NK-92 (cell line): ENCODE data around the gene VPS18.

Experiments
- DNase-seq: peaks from one replicate; lab custom pipeline; 2025; ENCODE audit not compliant: unreplicated experiment; lab: John Stamatoyannopoulos, UW

Gene VPS18

DNA sequence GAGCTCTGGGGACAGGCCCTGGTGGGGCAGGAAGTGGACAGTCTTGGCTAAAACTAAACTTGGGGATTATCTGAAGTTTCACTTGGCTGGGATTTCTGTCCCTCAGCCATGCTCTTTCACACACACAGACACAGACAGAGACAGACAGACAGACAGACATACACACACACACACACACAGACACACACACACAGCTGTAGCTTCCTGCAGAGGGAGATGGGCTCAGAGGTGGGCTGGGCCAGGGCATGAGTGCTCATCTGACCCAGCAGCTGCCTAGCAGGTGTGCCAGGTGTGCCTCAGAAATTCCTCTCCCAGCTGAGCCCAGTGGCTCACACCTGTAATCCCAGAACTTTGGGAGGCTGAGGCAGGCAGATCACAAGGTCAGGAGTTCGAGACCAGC is 23.5 kb upstream of the VPS18 start:
- no peak for DNase-seq

DNA sequence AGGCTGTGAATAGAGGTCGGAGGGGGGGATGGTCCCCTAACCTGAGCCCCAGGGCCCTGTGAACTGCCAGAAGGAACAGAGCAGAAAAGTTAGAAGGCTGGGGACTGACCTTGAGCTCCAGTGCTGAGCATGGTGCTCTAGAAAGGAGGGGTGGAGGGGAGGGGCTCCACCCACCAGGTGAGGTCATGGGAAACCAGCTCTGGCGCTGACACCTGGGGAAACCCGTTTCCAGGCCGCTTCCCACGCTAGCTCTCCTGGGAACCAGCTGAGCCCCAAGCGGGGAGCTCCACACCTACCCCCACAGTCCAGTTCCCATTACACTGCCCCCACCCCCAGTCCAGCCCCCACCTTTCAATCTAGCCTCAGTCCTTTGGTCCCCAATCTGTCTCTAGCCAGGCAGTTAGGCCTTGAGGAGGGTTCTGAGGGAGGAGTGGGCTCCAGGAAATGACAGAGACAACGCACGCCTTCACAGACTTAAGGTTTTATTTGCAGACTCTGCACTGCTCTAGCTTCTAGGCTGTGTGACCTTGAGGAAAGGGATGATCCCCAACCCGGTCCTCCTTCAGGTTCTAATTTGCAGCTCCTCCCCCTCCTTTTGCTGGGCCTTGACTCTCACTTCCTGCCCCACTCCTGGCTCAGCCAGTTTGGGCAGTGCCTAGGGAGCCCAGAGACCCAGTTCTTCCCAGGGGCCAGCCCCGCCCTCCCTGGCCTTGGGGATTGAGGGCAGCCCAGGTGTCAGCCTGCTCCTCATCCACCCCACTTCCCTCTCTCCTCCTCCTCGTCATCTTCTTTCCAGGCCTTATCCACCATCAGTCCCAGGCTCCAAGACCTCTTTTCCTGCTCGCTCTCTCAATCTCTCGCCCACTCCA is 22.3 kb upstream of the VPS18 start:
- DNase-seq: no peak

DNA sequence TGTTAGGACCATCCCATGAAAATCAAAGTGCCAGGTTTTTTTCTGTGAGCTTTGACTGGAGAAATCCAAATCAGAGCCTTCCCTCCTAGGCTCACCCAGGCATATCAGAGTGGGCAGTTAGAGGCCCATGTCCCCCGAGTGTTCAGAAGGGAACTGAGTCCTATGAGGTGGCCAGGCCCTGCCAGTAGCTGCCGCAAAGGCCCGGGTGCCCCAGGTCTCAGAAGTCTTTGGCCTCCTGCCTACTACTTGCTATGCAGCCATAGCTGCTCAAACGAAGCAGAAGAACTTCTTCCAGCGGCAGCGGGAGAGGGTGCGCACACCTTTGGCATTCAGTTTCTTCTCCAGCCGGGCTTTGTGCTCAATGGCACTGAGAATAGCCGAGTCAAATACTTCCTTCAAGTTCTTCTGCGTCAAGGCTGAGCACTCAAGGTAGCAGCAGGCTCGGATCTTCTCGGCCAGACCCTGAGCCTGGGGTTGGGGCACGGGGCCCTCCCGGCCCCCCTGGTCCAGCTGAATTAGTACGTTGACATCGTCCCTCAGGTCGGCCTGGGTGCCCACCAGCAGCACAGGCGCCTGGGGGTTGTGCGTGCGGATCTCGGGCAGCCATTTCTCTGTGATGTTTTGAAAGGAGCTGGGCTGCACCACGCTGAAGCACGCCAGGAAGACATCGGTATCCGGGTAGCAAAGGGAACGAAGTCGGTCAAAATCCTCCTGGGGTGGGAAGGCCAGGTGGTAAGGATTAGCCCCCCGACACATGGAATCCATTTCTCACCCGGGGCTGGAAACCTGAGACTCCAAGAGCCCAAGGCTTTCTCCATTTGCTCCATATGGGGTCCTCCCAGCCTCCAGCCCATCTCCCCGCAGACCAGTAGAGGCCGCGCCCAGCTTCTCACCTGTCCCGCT is 21.2 kb upstream of the VPS18 start:
- no peak for DNase-seq

DNA sequence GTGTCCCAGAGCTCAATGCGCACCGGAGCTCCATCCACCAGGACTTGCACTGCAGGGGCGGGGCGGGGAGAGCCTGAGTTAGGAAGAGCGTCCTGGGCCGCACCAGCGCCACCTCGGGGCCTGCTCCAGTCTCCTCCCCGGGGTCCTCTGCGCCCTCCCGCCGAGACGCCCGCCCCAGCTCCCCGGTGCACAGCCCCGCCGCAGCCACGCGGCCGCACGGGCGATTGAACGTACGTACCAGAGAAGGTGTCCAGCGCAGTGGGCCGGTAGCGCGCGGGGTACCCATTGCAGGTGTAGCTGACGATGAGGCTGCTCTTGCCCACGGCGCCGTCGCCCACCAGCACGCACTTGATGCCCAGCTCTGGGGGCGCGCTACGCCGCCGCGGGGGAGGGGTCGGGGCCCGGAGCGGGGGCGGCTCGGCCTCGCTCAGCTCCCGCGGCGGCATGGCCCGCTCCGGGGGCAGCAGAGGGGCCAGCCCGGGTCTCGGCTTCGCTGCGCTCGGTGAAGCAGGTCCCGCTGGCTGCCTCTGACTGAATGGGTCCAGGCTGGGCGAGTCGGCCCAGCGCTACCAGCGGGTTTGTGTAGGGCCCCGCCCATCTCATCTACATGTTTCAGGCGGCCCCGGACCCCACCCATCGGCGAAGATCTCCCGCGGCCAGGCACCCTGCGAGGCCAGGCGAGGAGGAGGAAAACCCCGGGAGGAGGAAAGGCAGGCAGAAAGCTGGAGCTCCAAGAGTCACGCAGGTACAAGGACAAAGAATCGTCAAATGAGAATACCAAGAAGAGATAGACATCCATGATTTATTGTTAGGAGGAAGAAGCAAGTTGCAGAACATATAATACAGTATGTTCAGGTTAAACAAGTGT is 20.3 kb upstream of the VPS18 start, which contains the start of gene RHOV:
Gene RHOV (minus strand): TSS at position 541 of the 868 bp plus-strand sequence. CDS start 95 bp downstream, at position 446.
- no peak for DNase-seq

DNA sequence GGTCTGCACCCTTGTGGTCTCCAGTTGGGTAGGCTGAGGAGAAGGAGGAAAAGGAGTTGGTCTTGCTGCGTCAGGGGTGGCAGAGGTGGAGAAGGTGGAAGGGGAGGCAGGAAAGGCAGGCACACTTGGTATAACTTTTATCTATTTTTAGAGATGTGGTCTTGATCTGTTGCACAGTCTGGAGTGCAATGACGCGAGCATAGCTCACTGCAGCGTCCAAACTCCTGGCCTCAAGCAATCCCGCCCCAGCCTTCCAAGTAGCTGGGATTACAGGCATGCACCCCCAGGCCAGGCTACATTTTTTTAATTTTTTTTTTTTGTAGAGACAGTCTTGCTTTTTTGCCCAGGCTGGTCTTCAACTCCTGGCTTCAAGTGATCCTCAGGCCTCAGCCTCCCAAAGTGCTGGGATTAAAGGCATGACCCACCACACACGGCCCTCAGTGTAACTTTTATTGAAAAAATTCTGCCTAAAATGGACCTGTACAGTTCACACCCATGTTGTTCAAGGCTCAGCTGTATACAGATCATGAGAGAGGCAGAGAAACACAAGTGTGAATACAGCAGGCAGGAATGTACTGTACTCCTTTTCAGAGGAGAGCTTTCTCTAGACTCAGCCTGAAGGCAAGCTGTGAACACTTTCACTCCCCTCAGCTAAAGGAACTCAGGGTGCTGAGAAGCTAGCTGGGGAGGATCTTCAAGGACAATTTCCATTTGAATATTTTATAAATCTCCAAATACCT is 18.1 kb upstream of the VPS18 start:
- no peak for DNase-seq

DNA sequence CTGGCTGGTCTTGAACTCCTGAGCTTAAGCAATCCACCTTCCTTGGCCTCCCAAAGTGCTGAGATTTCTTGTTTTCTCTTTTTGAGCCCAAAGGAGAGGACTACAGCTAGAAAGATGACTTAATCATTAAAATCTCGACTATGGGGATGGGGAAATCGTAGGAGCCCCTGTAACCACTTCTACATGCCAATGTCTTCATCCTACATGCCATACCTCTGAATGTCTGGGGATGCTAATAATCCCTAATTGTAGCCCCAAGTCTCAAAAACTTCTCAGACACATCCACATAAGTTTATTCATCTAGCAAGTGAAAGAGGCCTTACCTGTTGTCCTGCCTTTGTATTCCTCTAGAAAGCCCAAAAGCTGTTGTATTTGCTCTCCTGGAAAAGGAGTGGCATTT is 16.6 kb upstream of the VPS18 start:
- no peak for DNase-seq

DNA sequence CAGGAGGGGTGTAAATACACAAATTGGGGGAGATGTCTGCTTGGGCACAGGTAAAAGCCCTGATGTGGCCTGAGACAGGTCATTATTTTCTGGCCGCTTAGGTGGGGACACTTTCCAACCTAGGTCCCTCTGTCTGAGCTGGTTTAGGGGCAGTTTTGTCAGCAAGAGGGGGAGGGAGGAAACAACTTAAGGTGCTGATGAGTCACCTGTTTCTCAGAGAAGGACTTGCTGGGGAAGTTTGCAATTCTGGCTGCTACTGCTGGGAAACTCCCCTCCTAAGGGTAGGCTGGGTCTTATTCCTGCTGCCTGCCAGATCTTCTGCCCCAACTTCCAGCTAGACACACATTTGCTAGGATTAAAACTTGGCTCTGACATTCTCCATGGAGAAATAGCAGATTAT is 15.5 kb upstream of the VPS18 start:
- no peak for DNase-seq

DNA sequence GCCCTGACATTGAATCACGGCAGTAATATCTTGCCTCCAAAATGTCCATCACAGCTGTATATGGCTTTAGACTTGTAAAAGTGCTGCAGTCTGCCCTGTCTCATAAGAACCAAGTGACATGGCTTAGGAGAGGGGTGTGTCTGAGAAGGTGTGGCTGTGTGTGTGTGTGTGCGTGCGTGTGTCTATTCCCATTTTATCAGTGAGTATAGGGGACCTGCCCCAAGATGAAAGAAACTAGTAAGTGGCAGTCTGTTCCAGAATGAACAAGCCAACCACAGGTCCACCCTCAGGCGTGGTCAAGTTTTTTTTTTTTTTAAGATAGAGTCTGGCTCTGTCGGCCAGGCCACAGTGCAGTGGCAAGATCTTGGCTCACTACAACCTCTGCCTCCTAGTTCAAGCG is 14.6 kb upstream of the VPS18 start:
- no peak for DNase-seq

DNA sequence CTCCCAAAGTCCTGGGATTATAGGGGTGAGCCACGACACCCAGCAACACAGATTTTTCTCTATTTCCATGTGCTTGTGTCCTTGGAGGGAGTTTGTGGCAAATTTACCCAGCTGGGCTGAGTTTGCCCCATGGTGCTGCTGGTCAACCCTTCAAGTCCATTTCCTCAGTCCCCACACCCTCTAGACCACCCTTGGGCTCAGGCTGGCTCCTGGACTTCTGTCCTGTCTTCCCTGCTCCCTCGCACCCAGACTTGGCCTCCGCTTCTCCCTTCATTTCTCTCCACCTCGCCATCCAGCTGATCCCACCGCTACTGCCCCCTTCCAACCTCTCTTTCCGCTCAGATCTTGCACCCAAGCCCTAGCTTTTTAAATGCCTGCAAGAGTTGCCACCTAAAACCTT is 12.9 kb upstream of the VPS18 start:
- no peak for DNase-seq

DNA sequence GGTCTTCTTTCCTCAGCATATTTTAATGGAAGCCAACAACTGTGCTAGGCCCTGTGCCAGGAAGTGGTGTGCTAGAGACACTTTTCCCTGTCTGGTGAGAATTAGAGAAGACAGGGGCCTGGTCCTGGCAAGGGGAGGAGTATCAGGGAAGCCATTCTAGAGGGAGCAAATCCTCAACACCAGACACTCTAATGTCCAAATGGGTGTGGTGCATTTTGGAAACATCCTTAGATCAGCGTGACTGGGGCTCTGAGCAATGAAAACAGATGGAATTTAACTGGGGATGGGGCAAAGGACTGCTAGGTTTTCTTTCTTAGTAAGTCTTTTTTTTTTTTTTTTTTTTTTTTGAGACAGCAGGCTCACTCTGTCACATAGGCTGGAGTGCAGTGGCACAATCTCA is 7.7 kb upstream of the VPS18 start:
- DNase-seq: no peak

DNA sequence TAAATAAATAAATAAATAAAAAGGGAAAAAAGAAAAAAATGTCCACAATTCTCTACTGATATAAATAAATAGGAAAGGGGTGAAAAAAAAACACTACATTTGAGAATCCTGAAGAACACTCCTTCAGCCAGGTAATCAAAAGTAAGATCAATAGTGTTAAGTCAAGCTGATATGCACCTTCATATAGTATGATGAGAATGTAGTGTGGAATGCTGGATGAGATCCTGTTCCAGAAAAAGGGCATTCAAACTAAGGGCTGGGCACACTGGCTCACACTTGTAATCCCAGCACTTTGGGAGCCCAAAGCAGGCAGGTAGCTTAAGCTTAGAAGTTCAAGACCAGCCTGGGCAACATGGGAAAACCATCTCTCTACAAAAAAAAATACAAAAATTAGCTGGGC is 5.1 kb upstream of the VPS18 start:
- no peak for DNase-seq

DNA sequence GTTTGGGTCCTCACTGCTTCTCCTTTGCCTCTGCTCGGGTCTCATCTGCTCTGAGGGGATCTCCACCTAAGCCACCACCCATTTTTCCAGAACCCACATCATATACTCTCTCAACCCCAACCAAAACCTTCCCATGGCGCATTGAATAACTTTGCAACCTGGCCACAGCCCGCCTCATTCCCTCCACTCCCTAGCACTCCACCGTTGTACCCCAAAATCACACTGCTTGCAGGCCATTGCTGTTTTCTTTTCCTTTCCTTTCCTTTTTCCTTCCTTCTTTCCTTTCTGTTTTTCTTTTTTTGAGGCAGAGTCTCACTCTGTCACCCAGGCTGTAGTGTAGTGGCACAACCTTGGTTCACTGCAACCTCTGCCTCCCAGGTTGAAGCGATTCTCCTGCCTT is 3.1 kb upstream of the VPS18 start:
- no peak for DNase-seq

DNA sequence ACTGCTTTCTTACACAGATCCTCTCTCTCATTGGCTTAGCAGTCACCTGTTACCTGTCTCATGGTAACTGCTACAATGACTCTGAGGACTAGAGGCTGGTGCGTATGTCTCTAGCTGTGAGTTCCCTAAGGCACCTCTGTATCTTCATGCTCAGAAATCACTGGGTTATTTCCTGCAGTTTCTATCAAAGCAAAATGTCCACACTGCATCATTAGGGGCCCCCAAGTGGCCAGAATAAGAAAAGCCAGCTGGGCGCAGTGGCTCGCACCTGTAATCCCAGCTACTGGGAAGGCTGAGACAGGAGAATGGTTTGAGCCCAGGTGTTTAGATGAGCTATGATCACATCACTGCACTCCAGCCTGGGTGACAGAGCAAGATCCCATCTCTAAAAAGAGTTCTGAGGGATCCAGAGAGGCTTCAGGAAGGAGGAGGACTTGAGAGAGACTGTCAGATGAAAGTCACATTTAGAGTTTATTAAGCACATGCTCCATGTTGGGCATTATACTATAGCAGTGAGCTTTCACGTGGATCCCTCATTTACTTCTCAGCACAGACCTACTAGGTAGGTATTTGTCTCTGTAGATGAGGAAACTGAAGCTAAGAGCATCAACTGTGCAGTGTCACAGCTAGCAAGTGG is 2.3 kb upstream of the VPS18 start:
- DNase-seq: no peak

DNA sequence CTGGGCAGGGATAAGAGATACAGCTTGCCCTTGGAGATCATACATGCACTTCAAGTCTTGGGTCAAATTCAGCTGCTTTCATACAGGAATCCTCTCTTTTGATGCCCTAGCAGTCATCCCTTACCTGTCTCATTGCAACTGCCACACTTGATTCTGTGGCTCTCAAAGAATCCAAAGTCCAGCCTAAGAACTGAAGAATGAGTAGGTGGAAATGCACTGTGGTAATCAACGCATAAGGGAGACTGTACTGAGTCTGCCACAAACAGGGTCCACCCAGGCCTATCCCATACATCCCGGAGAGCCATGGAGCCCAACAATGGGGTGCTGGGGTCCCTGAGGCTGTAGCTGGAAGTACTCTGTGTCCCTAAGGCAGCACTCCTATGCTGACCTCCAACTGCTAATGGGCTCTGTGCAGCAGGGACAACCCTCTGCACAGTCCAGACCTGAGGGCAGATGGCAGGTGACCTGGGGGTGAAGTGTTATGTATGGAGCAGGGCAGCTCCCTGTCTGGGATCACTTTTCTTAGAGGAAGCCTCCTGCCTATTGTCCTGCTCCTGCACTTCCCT is 1.7 kb upstream of the VPS18 start:
- no peak for DNase-seq

DNA sequence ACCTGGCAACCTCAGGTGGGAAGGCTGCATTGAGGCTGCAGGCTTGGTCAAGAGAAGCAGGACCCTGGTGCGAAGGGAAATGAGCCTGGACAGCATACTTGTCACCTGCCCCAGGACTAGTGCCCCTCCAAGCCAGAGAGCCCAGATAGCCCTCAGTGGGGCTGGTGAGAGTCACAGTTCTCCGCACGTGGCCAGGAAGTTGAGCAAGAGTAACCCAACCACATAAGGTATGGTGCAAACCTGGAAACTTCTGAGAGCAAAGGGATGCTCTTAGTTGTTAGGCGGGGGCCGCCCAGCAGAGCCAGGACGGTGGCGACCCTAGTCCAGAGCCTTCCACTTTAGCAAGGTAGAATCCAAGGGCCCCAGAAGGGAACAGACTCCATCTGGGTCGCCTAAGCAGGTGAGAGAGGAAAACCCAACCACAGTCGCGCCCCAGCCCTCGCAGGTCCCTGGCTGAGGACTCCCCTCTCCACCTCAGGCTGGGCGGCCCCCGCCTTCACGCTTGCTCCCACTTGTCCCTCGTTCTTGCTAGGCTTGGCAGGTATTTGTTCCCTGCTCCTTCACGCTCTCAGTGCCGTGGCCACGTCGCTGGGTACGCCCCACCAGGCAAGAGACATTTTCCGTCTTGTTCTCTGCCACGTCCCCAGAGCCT is 1.1 kb upstream of the VPS18 start:
- DNase-seq: no peak

DNA sequence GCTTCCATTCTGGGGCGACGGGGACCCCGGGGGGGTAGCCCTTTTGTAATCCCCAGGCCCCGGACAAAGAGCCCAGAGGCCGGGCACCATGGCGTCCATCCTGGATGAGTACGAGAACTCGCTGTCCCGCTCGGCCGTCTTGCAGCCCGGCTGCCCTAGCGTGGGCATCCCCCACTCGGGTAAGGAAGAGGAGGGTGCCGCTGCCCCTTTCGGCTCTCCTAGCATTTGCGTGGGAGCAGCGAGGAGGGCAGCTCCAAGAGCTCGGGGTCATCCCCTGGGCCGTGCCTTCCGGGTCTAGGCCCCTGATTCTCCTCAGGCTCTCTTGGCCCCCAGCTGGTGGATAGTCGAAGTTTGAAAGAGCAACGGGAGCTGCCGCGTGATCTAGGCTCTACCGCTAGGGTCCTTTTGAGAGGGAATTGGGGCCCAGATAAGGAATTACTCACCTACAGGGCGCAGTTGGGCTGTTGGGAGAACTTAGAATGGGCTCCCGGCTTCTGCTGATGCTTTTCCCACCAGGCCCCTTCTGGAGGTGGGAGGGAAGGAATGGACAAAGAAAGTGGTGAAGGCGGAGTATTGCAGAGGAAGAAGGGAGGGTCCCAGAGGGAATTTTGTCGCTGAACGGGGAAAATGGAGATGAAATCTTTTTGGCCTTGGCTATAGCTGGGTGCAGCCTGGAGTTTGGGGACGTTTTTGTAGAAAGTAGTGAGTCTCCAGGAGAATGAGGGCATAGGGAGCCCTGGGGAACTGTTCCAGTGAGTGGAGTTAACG is 615 bp downstream of the VPS18 start:
- no peak for DNase-seq

DNA sequence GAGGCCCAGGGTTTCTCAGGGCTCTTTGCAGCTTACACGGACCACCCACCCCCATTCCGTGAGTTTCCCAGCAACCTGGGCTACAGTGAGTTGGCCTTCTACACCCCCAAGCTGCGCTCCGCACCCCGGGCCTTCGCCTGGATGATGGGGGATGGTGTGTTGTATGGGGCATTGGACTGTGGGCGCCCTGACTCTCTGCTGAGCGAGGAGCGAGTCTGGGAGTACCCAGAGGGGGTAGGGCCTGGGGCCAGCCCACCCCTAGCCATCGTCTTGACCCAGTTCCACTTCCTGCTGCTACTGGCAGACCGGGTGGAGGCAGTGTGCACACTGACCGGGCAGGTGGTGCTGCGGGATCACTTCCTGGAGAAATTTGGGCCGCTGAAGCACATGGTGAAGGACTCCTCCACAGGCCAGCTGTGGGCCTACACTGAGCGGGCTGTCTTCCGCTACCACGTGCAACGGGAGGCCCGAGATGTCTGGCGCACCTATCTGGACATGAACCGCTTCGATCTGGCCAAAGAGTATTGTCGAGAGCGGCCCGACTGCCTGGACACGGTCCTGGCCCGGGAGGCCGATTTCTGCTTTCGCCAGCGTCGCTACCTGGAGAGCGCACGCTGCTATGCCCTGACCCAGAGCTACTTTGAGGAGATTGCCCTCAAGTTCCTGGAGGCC is 5.4 kb downstream of the VPS18 start:
- DNase-seq: no peak
